ENCODE data around the gene GPR158. TPM values are rescaled to one million over a fixed set of nuclear protein-coding genes. Genes with fewer than 3 reads are reported as not detected.

GPR158 gene
- total RNA-seq, 1 experiment from 2014 or later = not detected

GRCh38 chr10:25261110-25261509, 86.3 kb downstream of the GPR158 start:
- BruUV-seq (replicated peaks) = no TSS peak
- ChIA-PET POLR2A (no interaction called here), CTCF (interaction anchor here (0.6 to 0.9 kb wide), 2 partner anchors 34 to 180 kb away, joined by 3 read pairs; no protein-coding TSS in a partner anchor)
- Mint-ChIP-seq H3K4me3 (ENCODE audit: unreplicated experiment) (no peak overlapping the region), H3K27me3 (ENCODE audit: insufficient read depth, unreplicated experiment) (peaks cover 63% of the 10 kb centered on the region), H3K4me1 (ENCODE audit: insufficient read depth, unreplicated experiment) (no peaks in the 10 kb centered on the region), H3K36me3 (ENCODE audit: insufficient read depth, unreplicated experiment) (no peaks in the 10 kb centered on the region), H3K9me3 (ENCODE audit: unreplicated experiment) (no peaks in the 10 kb centered on the region), H3K27ac (ENCODE audit: low read depth, unreplicated experiment) (no peak overlapping the region)
- DNase-seq (ENCODE audit: unreplicated experiment) = no peak
- intact Hi-C loops (cut with micrococcal nuclease) = no loop called here
- TF ChIP-seq CTCF (IDR thresholded peaks at IDR 0.05; ENCODE audit: unreplicated experiment) = no peak

GRCh38 chr10:25261558-25261957, 86.8 kb downstream of the GPR158 start:
- H3K36me3 Mint-ChIP-seq (ENCODE audit: insufficient read depth, unreplicated experiment) = no peaks in the 10 kb centered on the region
- H3K27ac Mint-ChIP-seq (ENCODE audit: low read depth, unreplicated experiment) = no peak overlapping the region
- no peak for TF ChIP-seq CTCF (IDR thresholded peaks at IDR 0.05; ENCODE audit: unreplicated experiment)
- CTCF ChIA-PET = interaction anchor here (0.9 kb wide), 1 partner anchor 35 kb away, joined by 3 read pairs; no protein-coding TSS in a partner anchor
- H3K27me3 Mint-ChIP-seq (ENCODE audit: insufficient read depth, unreplicated experiment) = peaks cover 68% of the 10 kb centered on the region
- H3K9me3 Mint-ChIP-seq (ENCODE audit: unreplicated experiment) = no peaks in the 10 kb centered on the region
- intact Hi-C loops (cut with micrococcal nuclease) = no loop called here
- POLR2A ChIA-PET = no interaction called here
- no peaks in the 10 kb centered on the region for H3K4me1 Mint-ChIP-seq (ENCODE audit: insufficient read depth, unreplicated experiment)
- H3K4me3 Mint-ChIP-seq (ENCODE audit: unreplicated experiment) = no peak overlapping the region
- no peak for DNase-seq (ENCODE audit: unreplicated experiment)
- BruUV-seq (replicated peaks) = no TSS peak

GRCh38 chr10:25263931-25264330, 89.1 kb downstream of the GPR158 start:
- Mint-ChIP-seq H3K4me1 (ENCODE audit: insufficient read depth, unreplicated experiment) (no peaks in the 10 kb centered on the region), H3K27ac (ENCODE audit: low read depth, unreplicated experiment) (no peak overlapping the region), H3K27me3 (ENCODE audit: insufficient read depth, unreplicated experiment) (peaks cover 61% of the 10 kb centered on the region), H3K4me3 (ENCODE audit: unreplicated experiment) (no peak overlapping the region), H3K36me3 (ENCODE audit: insufficient read depth, unreplicated experiment) (no peaks in the 10 kb centered on the region), H3K9me3 (ENCODE audit: unreplicated experiment) (no peaks in the 10 kb centered on the region)
- POLR2A ChIA-PET = no interaction called here
- intact Hi-C loops (cut with micrococcal nuclease) = no loop called here
- CTCF ChIA-PET = no interaction called here
- BruUV-seq (replicated peaks) = no TSS peak
- TF ChIP-seq CTCF (IDR thresholded peaks at IDR 0.05; ENCODE audit: unreplicated experiment) = no peak
- no peak for DNase-seq (ENCODE audit: unreplicated experiment)

GRCh38 chr10:25278180-25278579, 103.4 kb downstream of the GPR158 start:
- POLR2A ChIA-PET = no interaction called here
- no peaks in the 10 kb centered on the region for H3K36me3 Mint-ChIP-seq (ENCODE audit: insufficient read depth, unreplicated experiment)
- peaks cover 15% of the 10 kb centered on the region for H3K27me3 Mint-ChIP-seq (ENCODE audit: insufficient read depth, unreplicated experiment)
- H3K4me1 Mint-ChIP-seq (ENCODE audit: insufficient read depth, unreplicated experiment) = no peaks in the 10 kb centered on the region
- DNase-seq (ENCODE audit: unreplicated experiment) = no peak
- peaks cover 8% of the 10 kb centered on the region for H3K9me3 Mint-ChIP-seq (ENCODE audit: unreplicated experiment)
- H3K27ac Mint-ChIP-seq (ENCODE audit: low read depth, unreplicated experiment) = no peak overlapping the region
- CTCF ChIA-PET = no interaction called here
- no peak for TF ChIP-seq CTCF (IDR thresholded peaks at IDR 0.05; ENCODE audit: unreplicated experiment)
- intact Hi-C loops (cut with micrococcal nuclease) = no loop called here
- BruUV-seq (replicated peaks) = no TSS peak
- no peak overlapping the region for H3K4me3 Mint-ChIP-seq (ENCODE audit: unreplicated experiment)

Measured in MCF 10A (cell line).